ENCODE measurements around the gene PHF13.

Gene PHF13

DNA sequence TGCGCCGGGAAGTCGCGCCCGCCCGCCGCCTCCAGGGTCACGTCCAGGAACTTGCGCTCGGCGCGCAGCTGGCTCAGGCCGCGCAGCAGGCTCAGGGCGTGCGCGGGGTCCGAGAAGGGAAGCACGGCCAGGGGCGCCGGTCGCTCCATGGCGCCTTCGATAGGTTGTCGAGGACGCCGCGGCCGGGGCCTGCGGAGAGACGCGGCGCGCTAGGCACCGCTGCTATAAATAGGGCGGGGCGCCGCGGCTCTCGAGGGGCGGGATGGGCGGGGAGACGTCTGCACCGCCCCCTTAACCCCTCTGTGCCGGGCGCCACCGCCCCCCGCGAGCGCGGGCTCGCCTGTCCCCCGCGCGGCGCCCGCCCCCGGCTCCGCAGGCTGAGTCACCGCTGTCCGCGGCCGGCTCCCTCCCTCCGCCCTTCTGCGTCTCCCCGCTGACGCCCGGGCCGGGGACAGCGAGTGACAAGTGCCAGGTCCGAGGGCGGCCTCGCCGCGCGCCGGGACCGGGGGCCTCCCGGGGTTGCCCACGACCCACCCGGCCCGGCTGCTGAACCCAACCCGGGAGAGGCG, 10.8 kb upstream of the PHF13 start, which contains the start of gene KLHL21:
TSS of gene KLHL21 (minus strand) at position 201 of the 569 bp plus-strand sequence. CDS start at position 149, 52 bp downstream.
- DNase-seq: peak; percentile 91

DNA sequence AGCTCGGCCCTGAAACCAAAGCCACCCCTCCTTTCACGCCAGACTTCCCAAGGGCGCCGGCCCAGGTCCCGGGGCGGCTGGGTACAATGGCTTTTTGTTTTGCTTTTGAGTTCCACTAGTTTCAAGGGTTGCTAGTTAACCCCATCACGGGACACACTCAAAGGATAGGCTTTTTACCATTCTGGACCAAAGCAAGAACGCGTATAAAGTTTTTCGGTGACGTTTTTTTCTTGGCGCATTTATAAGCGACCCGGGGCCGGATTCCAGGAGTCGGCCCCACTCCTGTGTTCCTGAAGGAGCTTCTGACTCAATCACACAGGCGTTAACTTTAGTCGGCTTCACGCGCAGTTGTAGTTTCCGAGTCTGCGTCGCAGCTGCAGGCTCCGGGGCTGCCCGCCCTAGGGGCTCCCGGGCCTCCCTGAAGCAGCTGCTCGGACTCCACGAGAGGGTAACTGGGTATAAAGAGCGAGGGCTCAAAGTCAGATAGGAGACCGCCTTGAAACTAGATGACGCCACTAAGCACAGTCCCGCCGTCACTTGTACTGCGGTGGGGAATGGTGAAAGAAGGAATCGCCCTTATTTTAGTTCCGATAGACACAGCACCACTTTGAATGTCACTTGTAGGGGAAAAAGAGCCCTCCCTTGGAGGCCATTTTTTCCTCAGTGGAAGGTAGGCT, 10.2 kb upstream of the PHF13 start:
- peak; percentile 89 for DNase-seq

DNA sequence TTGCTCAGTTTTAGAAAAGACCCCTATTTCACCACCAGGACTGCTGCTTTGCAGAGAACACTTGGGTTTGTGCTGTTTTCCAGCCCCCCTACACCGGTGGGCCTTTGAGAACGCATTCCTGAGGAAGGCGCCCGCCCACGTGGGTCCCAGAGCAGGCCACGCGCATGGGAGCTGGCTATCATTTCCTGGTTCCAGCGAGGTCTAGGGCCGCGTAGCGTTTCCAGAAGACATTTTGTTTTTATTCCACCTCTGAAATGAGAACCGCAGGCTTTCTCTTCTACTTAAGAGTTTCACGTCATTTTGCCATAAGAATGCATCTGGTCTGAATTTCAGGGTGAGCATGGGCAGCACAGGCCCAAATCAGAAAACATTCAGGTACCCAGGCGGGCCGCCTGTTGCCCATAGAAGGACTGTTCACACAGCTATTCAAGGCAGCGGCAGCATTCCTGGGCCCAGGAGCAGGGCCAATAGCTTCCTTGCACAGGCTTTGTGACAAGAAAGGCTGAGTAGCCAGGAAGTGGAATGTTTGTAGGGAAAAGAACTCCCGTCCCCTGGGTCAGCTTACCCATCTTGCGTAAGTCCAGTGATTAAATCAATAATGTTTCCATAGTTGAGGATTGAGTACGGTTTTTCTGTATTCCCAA, 9.5 kb upstream of the PHF13 start:
- peak; percentile 83 for DNase-seq

DNA sequence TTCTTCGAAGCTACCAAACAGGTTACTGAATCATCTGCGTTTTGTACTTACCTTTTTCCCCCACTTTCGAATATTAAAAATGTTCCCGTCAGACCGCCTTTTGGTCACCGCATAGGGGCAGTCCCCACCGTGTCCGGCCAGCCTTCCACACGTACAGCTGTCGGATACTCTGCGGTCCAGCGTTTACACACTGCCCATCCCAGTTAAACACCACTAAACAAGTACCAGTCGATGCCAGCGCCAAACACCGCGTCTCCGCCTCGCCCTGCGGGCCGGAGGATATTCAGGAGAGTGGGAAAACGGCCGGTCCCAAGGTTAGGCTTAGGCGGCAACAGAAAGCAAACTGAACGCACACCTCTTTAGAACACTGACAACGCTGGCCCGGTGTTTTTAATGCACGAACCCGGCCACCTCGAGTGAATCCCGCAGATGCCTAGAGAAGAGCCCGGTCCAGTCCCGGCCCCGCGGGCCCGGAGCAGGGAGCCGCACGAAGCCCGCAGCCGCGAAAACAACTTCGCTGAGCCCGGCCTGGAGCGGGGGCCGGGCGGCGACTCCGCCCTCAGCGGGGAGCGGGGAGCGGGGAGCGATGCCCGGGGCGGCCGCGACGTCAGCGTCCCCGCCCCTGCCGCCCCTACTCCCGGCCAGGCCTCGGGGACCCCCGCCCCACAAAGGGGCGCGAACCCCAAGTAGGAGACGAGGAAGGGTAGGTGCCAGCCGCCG, 730 bp upstream of the PHF13 start:
- no peak for DNase-seq

DNA sequence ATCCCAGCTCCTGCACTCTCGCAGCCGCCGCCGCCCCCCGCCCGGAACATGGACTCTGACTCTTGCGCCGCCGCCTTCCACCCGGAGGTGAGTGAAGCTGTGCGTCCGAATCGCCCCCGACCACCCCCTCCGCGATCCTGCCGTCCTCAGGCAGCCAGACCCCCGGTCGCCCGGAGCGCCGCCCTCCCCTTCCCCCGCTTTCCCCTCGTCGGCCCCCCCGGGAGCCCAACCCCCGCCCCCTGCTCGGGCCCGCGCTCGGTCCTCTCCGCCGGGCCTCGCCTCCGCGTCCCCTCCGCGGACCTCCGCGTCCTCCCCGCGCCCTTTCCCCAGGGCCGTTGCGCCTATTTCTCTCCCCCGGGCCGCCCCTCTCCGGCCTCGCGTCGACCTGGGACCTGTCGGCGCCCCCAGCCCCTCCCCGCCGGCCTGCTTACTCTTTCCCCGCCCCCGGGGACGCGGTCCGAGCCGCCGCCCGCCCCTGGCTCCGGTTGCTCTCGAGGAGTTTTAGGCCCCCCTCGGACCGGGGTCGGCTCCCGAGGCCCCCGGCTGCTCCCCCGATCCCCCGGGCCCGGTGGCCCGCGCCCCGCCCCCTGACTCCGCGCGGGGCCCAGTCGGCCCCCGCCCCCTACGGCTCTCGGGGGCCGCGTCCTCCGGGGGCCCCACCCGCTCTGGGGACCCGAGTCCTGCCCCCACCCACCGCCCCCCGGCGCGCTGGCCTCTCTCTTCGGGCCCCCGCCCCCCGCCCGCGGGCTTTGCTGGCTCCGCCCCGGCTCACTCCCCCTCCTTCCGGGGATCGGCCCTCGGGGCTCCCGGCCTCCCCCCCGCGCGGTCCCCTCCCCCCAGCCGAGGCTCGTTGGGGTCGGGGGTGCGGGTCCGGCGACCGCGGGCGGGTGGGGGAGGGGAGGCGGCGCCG, 743 bp downstream of the PHF13 start:
- DNase-seq: peak; percentile 73

DNA sequence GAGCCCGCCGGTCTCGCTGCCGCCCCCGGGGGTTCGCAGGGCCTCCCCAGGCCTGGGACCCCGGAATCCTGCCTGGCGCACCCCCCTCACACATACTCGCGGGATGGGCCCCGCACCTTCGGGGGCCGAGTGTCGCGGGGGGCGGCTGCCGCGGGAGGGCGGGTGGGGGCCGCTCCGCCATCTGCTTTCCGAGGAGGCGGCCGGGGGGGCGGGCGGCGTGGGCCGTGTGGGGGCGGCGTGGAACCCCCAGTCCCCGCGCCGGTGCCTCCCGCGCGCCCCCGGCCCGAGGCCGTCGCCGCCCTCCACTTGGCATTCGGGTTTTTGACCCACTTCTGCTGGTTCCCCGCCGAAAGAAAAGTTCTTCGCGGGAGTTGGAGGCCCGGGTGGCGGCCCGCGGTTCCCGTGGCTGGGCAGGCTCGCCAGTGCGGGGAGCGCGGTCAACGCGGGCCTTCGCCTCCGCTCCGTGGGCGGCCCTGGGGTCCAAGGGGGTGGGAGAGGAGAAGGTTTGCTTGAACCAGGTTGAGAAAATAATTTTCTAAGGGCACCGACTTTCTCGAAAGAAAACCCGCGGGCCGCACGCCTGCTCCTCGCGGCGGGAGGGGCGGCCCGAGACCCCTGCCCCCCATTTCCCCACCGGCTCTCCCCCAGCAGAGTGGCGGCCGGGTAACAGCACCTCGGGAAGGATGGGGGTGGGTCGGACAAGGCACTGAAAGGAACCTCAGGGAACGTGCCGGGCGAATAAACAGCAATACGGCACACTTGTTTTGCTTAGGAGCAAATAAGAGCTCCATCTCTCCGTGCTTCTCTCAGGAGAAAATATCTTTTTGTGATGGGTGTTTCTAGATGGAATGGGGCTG, 1.6 kb downstream of the PHF13 start:
- no peak for DNase-seq

DNA sequence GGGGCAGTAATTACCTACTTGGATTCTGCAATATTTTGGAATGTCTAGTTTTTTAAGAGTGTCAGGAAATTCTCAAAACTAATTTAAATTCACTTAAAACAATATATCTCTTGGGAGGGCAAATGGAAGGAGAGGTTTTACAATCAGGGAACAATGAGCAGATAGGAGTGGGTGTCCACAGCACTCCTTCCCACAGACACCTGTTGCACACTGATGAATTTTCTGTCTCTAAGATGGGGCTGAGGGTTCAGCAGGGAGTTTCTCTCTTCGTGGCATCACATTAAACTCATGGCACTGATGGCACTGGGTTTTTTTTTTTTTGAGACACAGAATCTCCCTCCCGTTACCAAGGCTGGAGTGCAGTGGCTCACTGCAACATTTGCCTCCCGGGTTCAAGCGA, 5.5 kb downstream of the PHF13 start:
- no peak for DNase-seq

DNA sequence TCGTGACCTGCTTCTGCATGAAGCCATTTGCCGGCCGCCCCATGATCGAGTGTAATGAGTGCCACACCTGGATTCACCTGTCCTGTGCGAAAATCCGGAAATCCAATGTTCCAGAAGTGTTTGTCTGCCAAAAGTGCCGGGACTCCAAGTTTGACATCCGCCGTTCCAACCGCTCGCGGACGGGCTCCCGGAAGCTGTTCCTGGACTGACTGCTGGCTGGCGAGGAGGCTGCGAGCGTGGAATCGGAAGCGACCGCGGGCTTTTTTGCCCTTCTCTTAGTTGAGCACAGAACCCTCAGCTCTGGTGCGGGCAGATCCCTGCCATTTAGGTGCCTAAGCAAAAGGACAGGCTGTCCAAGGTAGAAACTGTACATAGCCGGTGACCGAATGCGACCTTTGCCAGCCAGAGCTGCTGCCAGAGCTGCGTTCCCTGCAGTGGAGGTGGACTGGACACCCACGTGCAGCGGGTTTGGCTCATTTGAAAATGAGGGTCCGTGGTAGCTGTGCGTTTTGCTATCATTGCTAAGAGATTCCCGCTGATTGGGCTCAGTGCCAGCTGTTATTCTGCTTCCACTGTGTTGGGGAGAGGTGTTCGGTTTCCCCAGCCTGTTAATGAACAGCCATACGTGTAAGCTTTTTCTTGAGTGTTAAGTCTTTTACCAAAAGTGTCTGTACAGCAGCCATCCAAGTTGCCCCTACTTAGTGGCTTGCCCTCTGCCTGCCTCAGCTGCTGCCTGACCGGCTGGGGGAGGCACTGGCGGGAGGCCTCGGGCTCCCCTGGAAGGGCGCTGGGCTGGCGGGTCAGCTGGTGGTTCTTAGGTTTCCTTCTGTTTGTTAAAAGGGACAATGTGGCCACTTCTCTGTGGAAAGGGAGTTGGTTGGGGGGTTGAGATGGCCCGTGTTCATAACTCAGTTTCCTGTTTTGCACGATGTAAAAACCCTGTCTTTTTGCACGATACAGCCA, 8.2 kb downstream of the PHF13 start:
- no peak for DNase-seq

DNA sequence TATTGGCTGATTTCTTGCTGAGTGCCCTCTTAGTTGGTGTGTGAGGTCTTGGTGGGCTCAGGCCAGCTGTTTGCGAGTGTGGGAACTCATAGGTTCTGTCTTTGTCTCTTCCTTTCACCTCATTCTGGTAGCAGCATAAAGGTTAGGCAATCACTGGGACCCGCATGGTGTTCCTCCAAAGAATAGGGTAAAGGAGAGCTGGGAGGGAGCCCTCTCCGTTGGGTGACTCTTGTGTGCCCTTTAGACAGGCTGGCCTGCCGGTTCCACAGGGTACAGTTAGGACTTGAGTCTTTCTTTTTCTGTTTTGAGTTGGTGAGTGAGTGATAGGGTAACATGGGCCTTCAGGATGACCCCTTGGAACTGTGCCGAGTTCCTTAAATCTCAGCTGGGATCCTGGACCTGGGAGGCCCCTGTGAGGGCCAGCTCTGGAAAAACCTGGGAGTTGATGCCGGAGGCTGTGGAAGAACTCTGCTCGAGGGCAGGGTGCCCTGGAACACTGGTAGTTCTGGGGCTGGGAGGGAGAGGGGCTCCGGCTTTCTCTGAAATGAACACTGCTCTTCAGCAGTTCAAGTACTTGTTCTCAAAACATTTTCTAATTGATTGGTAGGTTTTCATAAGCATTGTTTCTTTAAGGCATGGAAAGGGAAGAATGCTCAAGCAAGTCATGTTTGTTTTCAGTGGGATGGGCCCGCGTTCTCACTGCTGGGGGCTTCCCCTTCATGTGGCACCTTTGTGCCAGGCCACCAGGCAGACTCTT, 9.0 kb downstream of the PHF13 start:
- no peak for DNase-seq

DNA sequence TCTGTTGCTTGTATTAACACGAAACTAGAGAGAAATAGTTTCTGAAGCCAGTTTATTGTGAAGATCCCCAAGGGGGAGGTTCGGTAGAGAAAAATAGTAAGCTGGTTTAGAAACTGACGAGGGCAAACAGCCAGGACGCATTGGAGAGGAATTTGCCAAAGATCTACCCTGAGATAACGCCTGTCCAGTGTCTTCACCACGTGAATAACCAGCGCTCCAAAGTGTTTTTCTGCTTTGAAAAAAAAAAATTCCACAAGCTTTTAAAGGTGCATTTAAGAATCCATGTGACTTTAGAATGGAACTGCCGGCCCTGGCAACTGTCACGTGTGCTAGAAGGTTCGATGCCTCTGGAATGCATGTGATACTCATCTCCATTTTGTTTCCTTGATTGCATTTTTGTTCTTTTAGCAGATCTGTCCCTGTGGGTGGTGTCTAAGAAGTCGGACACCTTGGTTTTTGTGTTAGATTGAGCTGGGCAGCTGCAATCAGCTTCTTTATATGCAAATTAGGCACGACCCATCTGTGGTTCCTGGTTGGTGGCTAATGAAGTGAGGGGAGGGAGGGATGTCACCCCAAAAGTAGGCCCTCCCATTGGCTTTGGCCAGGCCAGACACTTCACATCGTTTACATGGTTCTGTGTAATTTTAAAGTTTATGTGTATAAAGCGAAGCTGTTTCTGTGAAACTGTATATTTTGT, 9.9 kb downstream of the PHF13 start:
- no peak for DNase-seq

DNA sequence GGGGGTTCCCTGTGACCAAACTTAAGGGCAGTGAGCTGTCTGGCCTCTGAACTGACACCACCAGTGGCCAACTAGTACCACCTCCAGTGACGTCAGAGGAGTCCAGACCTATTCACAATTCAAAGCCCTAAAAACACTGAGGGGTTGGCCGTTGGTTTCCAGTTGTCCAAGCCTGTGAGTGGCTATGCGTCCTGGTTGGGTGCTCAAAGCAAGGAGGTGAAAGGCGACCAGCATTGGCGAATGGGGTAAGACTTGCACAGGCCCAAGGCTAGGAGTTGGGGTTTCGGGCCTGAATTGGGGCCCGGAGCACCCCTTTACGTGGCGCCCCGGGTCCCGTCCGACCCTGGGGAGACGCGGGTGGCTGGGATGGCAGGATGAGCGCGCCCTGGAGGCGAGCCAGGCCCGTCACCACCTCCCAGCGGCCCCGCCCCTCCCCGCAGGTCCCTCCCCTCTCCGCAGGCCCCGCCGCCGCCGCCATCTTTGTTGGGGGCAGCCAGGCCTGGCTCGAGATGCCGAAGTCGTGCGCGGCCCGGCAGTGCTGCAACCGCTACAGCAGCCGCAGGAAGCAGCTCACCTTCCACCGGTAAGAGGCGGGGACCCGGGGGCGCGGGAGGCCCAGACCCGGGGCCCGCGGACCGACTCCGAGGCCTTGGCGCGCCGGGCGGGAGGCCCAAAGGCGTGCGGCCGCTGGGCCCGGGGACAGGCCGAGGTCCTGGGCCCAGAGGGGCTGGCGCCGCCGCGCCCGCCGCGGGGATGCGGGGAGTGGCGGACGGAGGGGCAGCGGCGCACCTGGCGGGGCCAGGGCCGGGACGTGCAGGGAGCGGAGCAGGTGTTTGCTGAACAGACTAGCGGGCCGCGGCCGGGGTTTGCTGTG, 11.4 kb downstream of the PHF13 start, which contains the start of gene THAP3:
TSS of gene THAP3 (plus strand) at position 159 of the 874 bp plus-strand sequence. CDS start at position 510, 351 bp downstream.
- peak; percentile 92 for DNase-seq

DNA sequence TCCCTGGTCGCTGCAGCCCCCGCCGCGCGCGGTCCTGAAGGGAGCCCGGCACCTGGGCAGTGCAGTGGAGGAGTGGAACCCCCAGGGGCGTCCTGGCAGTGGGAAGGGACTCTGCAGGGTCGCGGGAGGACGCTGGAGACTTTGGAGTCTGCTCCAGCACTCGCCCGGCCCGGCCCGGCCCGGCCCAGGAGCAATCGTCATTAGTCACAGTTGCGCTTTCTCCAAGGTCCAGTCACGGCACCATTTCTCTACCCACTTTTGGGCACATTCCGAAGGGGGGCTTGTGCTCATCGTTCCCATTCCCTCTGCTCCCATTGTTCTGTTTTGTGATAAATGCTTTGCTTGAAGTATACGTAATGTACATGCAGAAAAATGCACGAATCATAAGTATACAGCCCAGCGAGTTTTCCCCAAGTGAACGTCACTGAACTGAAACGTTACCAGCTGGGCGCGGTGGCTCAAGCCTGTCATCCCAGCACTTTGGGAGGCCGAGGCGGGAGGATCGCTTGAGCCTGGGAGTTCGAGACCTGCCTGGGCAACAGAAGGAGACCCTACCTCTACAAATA, 12.1 kb downstream of the PHF13 start:
- DNase-seq: no peak

DNA sequence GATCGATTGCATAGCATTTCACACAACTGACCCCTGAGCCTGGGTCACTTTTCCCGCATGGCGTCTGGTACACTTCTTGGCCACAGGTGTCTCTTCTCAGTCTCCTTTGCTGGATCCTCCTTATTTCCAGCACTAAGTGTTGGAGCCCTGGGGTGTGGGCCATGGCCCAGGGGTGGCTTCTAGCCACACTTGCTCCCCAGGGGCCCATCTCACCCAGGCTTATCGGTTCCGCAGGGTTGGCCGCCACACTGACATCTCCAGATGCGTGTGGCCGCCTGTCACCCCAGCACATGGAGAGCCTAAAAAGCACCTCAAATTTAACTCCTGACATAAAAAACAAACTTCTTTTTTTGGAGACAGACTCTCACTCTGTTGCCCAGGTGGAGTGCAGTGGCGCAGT, 13.5 kb downstream of the PHF13 start:
- DNase-seq: no peak

DNA sequence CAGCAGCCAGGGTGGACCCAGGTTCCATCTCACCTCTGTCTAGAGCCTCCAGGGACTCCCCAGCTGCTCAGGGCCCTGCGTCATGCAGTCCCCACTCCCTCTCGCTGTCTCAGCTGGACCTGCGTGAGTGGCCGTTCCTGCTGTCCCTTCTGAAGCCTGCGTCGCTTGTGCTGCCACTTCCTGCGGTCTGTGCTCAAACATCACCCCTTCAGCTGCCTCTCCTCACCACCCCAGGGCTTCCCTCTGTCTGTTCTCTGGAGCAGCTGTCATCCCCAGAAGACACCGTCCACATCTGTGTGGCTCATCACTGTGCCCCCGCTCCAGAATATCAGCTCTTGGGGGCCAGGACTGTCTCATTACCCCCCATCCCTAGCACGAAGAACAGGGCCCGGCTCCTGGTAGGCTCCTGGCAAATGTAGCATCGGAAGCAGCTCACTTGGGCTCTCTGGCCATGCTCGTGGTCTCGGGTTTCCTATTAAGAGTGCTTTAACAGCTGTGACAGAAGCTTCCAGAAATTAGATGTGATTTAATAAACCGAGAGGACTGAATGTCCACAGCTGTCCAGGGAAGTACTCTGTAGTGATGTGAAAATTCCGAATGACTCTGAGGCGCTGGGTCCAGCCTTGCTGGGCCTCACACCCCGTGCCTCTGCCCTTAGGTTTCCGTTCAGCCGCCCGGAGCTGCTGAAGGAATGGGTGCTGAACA, 14.5 kb downstream of the PHF13 start:
- DNase-seq: no peak

DNA sequence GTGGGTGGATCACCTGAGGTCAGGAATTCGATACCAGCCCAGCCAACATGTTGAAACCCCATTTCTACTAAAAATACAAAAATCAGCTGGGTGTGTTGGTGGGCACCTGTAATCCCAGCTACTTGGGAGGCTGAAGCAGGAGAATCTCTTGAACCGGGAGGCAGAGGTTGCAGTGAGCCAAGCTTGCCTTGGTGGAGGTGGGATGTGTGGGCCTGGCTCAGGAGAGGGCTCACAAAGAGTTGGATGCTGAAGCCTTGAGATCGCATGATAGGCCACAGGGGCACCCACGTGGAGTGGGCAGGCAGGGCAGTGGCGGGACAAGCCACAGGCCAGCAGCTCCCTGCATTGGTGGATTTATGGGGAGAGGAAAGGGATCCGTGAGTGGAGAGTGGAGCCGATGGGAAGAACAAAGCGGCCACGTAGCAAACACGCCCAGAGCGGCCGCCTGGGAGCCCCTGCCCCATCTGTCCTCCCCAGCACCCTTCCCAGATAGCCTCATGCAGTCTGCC, 15.5 kb downstream of the PHF13 start:
- DNase-seq: no peak

DNA sequence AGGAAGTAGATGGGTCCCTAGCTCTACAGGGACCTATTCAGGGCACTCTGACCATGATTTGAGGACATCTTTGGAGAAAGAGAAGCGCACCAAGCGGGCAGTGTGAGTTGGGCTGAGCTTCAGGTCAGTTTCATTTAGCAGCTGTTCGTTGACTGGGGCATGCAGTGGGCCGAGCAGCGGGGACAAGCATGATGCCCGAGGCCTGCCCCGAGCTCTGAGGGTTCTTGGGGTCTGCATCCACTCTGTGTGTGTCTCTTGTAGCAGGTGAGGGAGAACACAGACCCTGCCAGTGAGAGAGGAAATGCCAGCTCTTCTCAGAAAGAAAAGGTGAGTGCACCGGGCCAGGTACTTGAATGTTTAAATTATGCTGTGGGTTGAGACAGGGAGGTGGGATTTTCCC, 16.5 kb downstream of the PHF13 start:
- no peak for DNase-seq
